AG10803 (cell line): ENCODE measurements around the gene FAM83F.

Source experiments
- DNase-seq: peaks from one replicate; pipeline ENCODE4 v3.0.0; 2010; ENCODE audit warnings: low read depth
- H3K4me3 ChIP-seq: 2 replicates; pipeline ENCODE4 v1.5.1; 2011; ENCODE audit warnings: mild to moderate bottlenecking, low read length, control low read depth
- TF ChIP-seq, protein P1 (sequence below): conservative IDR thresholded peaks from 2 replicates; pipeline ENCODE4 v1.5.1; 2011; ENCODE audit warnings: mild to moderate bottlenecking, low read length, control low read depth, inconsistent platforms

The FAM83F gene

DNA sequence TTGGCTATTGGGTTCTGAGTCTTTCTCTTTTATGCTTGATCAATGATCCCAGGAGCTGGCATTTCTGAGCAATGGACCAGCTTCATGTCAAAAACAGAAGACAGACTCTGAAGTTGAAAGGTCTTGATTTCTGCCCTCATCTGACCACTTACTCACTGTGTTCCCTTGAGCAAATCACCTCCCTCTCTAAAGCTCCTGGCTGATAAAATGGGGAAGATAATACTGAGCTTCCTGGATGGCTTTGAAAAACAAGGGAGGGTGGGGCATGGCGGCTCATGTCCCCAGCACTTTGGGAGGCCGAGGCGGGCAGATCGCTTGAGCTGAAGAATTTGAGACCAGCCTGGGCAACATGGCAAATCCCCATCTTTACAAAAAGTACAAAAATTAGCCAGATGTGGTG is 6.4 kb downstream of the FAM83F start:
- TF ChIP-seq, protein P1, sequence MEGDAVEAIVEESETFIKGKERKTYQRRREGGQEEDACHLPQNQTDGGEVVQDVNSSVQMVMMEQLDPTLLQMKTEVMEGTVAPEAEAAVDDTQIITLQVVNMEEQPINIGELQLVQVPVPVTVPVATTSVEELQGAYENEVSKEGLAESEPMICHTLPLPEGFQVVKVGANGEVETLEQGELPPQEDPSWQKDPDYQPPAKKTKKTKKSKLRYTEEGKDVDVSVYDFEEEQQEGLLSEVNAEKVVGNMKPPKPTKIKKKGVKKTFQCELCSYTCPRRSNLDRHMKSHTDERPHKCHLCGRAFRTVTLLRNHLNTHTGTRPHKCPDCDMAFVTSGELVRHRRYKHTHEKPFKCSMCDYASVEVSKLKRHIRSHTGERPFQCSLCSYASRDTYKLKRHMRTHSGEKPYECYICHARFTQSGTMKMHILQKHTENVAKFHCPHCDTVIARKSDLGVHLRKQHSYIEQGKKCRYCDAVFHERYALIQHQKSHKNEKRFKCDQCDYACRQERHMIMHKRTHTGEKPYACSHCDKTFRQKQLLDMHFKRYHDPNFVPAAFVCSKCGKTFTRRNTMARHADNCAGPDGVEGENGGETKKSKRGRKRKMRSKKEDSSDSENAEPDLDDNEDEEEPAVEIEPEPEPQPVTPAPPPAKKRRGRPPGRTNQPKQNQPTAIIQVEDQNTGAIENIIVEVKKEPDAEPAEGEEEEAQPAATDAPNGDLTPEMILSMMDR = no peak
- DNase-seq = no peak
- H3K4me3 ChIP-seq = no peak overlapping the region

DNA sequence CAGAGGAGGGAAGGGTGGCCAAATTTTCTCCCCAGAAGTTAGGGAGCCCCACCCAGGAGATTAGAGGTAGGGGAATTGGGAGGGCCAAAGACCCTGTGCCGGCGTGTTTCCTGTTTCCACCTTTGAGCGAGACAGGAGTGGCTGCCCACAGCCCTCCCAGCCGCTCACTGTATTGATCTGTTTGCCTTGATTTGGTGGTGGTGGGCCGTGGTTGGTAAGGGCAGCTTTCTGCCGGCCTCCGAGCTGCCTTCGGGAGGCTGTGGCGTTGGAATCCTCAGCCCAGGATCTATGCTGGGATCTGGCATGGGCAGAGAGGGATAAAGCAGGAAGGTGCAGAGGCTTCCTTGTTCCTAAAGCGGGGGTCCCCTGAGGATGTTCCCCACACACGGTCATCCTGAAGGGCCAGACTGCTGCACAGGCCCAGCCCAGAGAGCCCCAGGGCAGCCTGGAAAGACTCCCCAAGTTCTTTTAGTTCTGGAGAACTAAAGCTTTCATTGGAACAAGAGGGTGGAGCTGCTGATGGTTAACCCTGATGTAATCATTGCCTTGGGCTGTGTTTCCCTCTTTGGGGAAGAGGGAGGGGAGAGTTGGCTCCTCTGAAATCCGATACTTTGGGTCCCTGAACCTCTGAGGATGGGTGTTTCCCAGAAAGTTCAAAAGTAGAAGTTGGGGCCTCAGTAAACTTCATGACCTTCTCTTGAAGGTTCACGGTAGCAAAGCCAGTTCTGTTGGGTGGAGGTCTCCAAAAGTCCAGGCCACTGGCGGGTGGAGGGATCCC is 7.2 kb downstream of the FAM83F start:
- DNase-seq = no peak
- H3K4me3 ChIP-seq = no peak overlapping the region

DNA sequence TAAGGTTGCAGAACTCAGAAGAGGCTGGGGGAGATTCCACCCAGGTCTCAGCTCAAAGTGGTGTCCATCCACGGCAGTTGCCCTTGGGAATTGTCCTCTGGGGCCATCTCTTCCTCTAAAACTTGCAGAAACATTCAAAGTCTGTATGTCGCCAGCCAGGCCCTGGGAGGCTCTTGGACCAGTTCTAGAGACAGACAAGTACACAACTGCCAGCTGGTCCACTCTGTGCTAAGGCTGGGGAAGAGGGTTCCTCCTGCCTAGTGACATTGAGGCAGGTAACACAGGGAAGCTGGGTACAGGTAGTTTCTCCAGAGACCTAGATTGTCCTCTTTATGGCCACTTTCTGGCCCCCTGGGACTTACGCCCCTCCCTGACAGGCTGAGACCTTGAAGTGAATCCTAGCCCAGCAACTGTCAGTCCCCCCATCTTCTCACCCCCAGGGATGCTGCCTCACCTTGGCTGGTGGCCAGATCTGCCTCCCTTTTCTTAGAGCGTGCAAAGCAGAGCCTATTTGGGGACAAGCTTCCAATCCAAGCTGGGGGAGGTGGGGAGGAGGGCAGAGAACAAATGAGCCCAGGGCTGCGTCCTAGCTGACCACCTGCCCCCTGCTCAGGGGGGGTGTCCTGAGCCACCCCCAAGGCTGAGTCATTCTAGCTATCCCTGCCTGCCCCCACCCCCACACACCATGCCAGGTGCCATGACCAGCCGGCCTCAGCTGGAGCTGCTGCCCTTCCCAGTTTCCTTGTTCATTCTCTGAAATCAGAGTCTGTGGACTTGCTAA is 8.4 kb downstream of the FAM83F start:
- DNase-seq = no peak
- H3K4me3 ChIP-seq = no peak overlapping the region
- TF ChIP-seq, protein P1 = no peak

More for the DNA sequence above, 7.2 kb downstream of the FAM83F start:
- TF ChIP-seq, protein P1 = no peak

DNA sequence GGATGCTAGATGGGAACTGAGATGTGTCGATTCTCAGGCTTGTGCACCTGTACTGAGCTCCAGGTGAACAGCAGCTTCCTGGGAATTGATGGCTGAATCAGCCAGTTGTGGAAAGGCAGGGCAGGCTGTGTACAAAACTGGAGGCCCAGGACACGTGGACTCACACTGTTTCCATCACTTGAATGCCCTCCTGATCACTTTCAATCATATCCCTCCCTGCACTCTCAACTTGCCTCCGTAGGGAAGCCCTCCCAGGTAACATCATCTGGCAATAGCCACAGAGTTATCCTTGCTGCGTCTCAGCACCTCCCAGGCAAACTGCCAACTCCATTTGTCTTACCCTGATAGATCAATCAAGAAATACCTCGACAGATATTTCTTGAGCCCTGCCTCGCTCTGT is 10.1 kb downstream of the FAM83F start:
- H3K4me3 ChIP-seq = no peak overlapping the region
- TF ChIP-seq, protein P1 = no peak
- DNase-seq = no peak

DNA sequence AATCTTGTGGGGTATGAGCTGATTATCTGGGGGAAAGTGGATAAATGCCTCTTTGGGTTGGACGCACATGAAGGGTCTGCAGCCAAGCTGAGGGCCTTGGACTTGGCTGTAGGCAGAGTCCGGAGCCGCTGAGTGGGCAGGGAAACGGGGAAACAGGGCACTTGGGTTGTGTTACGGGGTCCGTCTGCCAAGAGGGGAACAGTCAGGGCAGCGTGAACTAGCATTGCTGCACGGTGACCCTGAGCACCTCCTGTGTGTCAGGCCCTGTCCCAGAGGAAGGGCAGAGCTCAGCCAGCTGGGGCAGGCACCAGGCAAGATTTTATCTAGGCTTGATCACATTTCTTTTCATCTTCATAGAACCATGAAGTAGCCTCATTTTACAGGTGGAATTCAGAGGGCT is 11.9 kb downstream of the FAM83F start:
- no peak overlapping the region for H3K4me3 ChIP-seq
- DNase-seq = no peak
- TF ChIP-seq, protein P1 = no peak

DNA sequence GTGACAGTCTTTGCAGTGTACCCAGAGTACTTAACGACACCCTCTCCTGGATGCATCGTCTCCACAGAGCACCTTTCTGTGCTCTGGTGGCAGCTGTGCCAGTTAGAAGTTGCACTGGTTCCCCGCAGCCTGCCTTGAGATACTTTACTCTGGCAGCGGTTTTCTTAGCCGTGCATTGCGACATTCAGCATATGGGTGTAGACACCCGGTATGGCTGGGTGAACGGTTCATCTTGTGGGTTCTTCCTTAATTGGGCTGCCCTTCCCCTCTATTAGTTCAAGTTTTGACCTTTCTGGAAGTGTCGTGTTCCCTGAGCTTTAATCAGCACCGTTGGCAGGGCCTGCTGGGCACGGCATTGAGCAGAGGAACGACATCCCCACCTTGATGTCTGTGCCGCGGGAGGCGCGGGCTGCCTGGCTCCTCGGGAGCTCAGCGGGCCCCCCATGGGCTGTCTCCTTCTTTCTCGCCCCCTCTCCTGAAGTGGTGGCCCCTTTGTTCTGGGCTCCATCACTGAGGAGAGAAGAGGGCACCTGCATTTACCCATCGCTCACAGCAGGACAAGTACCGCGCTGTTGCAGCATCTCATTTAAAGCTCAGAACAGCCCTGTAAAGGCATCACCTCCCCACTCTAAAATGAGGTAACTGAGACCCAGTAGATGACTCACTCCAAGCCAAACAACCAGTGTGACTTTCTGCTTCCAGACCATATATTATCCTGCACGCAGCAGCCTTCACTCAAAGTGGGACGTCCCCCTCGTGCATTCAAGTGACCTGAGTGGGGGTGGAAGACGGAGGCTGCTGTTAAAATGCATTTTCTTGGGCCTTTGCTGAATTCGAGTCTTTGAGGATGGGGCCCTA is 13.3 kb downstream of the FAM83F start:
- H3K4me3 ChIP-seq = no peak overlapping the region
- no peak for DNase-seq
- TF ChIP-seq, protein P1 = no peak
